SH-SY5Y (cell line): ENCODE data around the gene ISL1.

Experiments used
- GATA2 ChIP-seq: IDR thresholded peaks from 2 replicates; pipeline ENCODE4 v1.6.1; 2011; ENCODE audit warnings: mild to moderate bottlenecking, low read depth, low read length
- GATA3 ChIP-seq: IDR thresholded peaks from 2 replicates; pipeline ENCODE4 v1.6.1; 2011; ENCODE audit warnings: low read depth, mild to moderate bottlenecking, low read length, moderate library complexity

DNA sequence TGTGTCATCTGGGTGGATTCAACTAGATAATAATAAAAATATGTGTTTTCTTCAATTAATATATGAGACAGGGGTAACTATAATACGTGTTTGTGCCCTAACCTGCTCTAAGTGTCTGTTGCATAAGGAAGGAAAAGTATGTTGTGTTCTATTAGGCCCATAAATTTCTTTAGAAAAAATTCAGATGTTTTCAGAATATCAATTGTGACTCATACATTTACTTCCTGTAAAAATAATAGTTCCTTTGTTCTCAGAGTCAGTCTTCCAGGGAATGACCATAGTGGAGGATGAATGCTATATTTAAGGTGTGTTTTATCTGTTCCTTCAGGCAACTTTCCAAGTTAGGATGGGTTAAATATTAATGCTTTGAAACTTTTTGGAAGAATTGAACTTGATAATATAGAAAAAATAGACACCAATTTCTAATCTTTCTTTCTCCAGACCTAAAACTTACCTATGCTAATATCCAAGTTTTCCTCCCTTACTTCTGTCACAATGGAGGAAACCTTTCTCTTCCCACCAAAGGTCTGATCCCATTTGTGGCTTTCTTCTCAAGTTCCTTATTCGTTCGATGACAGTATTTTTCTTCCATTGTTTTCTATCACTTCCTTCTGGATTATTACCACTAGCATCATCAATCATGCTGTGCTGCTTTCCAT, 49.9 kb downstream of the ISL1 start:
- TF ChIP-seq GATA2 (no peak), GATA3 (no peak)
